LNCAP (cell line): ENCODE results near the gene TMEM156.

Source experiments
- CTCF ChIP-seq: fragments of 450-650 bp; IDR thresholded peaks from 2 replicates; pipeline ENCODE4 v1.5.1; 2017; ENCODE audit warnings: mild to moderate bottlenecking

TMEM156 gene

GRCh38 chr4:38917481-38918025 lies 114.7 kb downstream of the TMEM156 start:
- no peak for TF ChIP-seq CTCF
